H1 (cell line): ENCODE data around the gene POMT2. TPM values are rescaled to one million over a fixed set of nuclear protein-coding genes. Genes with fewer than 3 reads are reported as not detected.

Experiments used
- CTCF ChIA-PET: fragments of 300-600 bp; sonication (Branson Sonifier 250); formaldehyde crosslinking; loops from one replicate; lab custom pipeline; 2021; ENCODE audit not compliant: partially characterized antibody; lab: Charles Lee
- POLR2A ChIA-PET: fragments of 300-600 bp; sonication (Branson Sonifier 250); formaldehyde crosslinking; loops from one replicate; lab custom pipeline; 2021; ENCODE audit warnings: inconsistent platforms; ENCODE audit not compliant: partially characterized antibody; lab: Charles Lee
- DNase-seq, 2 experiments: peaks; one replicate each; pipeline versions ENCODE4 v3.0.0 to v3.0.0-alpha.2; 2010 to 2022; ENCODE audit warnings: low spot score in 2 of 2, low read depth in 1 of 2, mixed read lengths in 1 of 2
- FAIRE-seq: peaks from 2 replicates; lab custom pipeline; 2011; peaks lifted over from hg19 to GRCh38; lab: Jason Lieb, UNC
- H2AFZ ChIP-seq: 2 replicates; pipeline ENCODE4 v1.8.1; 2012; ENCODE audit warnings: low read length, inconsistent platforms
- H2AK5ac ChIP-seq: 2 replicates; pipeline ENCODE4 v1.6.1; 2013; ENCODE audit warnings: low read depth, low read length
- H2BK120ac ChIP-seq: replicated peaks from 2 replicates; pipeline ENCODE3; 2013; ENCODE audit warnings: low read depth, low read length, inconsistent platforms
- H2BK12ac ChIP-seq: 2 replicates; pipeline ENCODE4 v1.6.1; 2013; ENCODE audit warnings: low read depth, low read length
- H2BK15ac ChIP-seq: 2 replicates; pipeline ENCODE4 v1.6.1; 2013; ENCODE audit warnings: low read length
- H2BK20ac ChIP-seq: 2 replicates; pipeline ENCODE4 v1.6.1; 2013; ENCODE audit warnings: low read length
- H2BK5ac ChIP-seq: 2 replicates; pipeline ENCODE4 v1.6.1; 2013; ENCODE audit warnings: low read depth, low read length
- H3K14ac ChIP-seq: 2 replicates; pipeline ENCODE4 v1.6.1; 2013; ENCODE audit warnings: inconsistent platforms; ENCODE audit not compliant: insufficient read length
- H3K18ac ChIP-seq: 2 replicates; pipeline ENCODE4 v1.6.1; 2013; ENCODE audit warnings: low read length; ENCODE audit errors: extremely low read depth
- H3K23ac ChIP-seq: 2 replicates; pipeline ENCODE4 v1.6.1; 2013; ENCODE audit warnings: inconsistent platforms; ENCODE audit not compliant: insufficient read length
- H3K23me2 ChIP-seq: 2 replicates; pipeline ENCODE4 v1.6.1; 2013; ENCODE audit warnings: low read depth, low read length
- H3K27ac ChIP-seq: 2 replicates; pipeline ENCODE4 v1.6.1; 2011; ENCODE audit warnings: low read depth, low read length, inconsistent platforms
- H3K27me3 ChIP-seq, 4 experiments: replicated peaks in 1 of 4; 1 replicate in 1 of 4; 2 replicates in 3 of 4; pipeline versions ENCODE4 v1.6.1 to v1.8.1; 2011 to 2013; ENCODE audit warnings: low read length in 3 of 4, mild to moderate bottlenecking in 3 of 4, inconsistent platforms in 2 of 4, mixed read lengths in 2 of 4, moderate library complexity in 1 of 4; ENCODE audit not compliant: control insufficient read depth in 3 of 4, insufficient read depth in 3 of 4; ENCODE audit errors: extremely low read depth in 1 of 4
- H3K36me3 ChIP-seq, 4 experiments: 2 replicates each; pipeline versions ENCODE4 v1.6.1 to v1.8.1; 2011 to 2013; ENCODE audit warnings: mild to moderate bottlenecking in 4 of 4, low read length in 3 of 4, moderate library complexity in 2 of 4, control low read depth in 1 of 4, inconsistent platforms in 1 of 4; ENCODE audit not compliant: insufficient read depth in 4 of 4, control insufficient read depth in 2 of 4
- H3K4ac ChIP-seq: replicated peaks from 2 replicates; pipeline ENCODE3; 2013; ENCODE audit warnings: low read length, low read depth, mixed read lengths, inconsistent platforms; ENCODE audit not compliant: insufficient read length
- H3K4me1 ChIP-seq, 4 experiments: replicated peaks in 1 of 4; 1 replicate in 1 of 4; 2 replicates in 3 of 4; pipeline versions ENCODE4 v1.6.1 to v1.8.1; 2011 to 2013; ENCODE audit warnings: low read length in 3 of 4, inconsistent platforms in 2 of 4, mixed read lengths in 1 of 4; ENCODE audit not compliant: insufficient read depth in 4 of 4, control insufficient read depth in 3 of 4
- H3K4me2 ChIP-seq, 2 experiments: 2 replicates each; pipeline versions ENCODE4 v1.6.1 to v1.8.1; 2011 to 2013; ENCODE audit warnings: low read depth in 2 of 2, low read length in 2 of 2, control low read depth in 1 of 2, inconsistent platforms in 1 of 2, mild to moderate bottlenecking in 1 of 2; ENCODE audit not compliant: insufficient read depth in 1 of 2
- H3K4me3 ChIP-seq, 4 experiments: fragments of 200-600, 300-600 bp in 1 of 4; sonication (generic), shearing (Covaris generic), sonication (Bioruptor Twin) in 1 of 4; 2 replicates each; pipeline versions ENCODE4 v1.5.1 to v1.8.1; 2011 to 2016; ENCODE audit warnings: low read length in 4 of 4, low read depth in 3 of 4, control low read depth in 2 of 4, inconsistent platforms in 2 of 4, mild to moderate bottlenecking in 2 of 4, mixed read lengths in 1 of 4, moderate library complexity in 1 of 4; ENCODE audit not compliant: insufficient read depth in 2 of 4; ENCODE audit errors: extremely low read depth in 1 of 4
- H3K56ac ChIP-seq: replicated peaks from 2 replicates; pipeline ENCODE3; 2013; ENCODE audit warnings: low read depth, mild to moderate bottlenecking, mixed read lengths, low read length, inconsistent platforms; ENCODE audit not compliant: insufficient read length
- H3K79me1 ChIP-seq: 2 replicates; pipeline ENCODE4 v1.6.1; 2013; ENCODE audit warnings: low read depth, low read length, control low read depth
- H3K79me2 ChIP-seq, 2 experiments: 2 replicates each; pipeline versions ENCODE4 v1.6.1 to v1.8.1; 2012 to 2013; ENCODE audit warnings: low read length in 2 of 2, mild to moderate bottlenecking in 2 of 2, inconsistent platforms in 1 of 2; ENCODE audit not compliant: insufficient read depth in 2 of 2, control insufficient read depth in 1 of 2
- H3K9ac ChIP-seq, 4 experiments: replicated peaks in 1 of 4; 1 replicate in 1 of 4; 2 replicates in 3 of 4; pipeline versions ENCODE4 v1.6.1 to v1.8.1; 2011 to 2013; ENCODE audit warnings: low read depth in 3 of 4, low read length in 3 of 4, control low read depth in 2 of 4, mild to moderate bottlenecking in 2 of 4, moderate library complexity in 2 of 4, inconsistent platforms in 1 of 4; ENCODE audit errors: extremely low read depth in 1 of 4
- H3K9me3 ChIP-seq, 2 experiments: 2 replicates each; pipeline versions ENCODE4 v1.6.1 to v1.8.1; 2012 to 2013; ENCODE audit warnings: mild to moderate bottlenecking in 2 of 2, moderate library complexity in 2 of 2, control low read depth in 1 of 2, inconsistent platforms in 1 of 2, low read depth in 1 of 2, low read length in 1 of 2, mixed read lengths in 1 of 2; ENCODE audit not compliant: insufficient read depth in 2 of 2
- H4K20me1 ChIP-seq, 2 experiments: replicated peaks in 1 of 2; 2 replicates each; pipeline versions ENCODE3 to v1.8.1; 2011 to 2013; ENCODE audit warnings: inconsistent platforms in 2 of 2, low read length in 2 of 2, mild to moderate bottlenecking in 1 of 2; ENCODE audit not compliant: insufficient read depth in 2 of 2, control insufficient read depth in 1 of 2
- H4K5ac ChIP-seq: 2 replicates; pipeline ENCODE4 v1.6.1; 2013; ENCODE audit warnings: low read length, low read depth, mixed read lengths, inconsistent platforms; ENCODE audit not compliant: insufficient read length
- H4K8ac ChIP-seq: 2 replicates; pipeline ENCODE4 v1.8.0; 2013; ENCODE audit warnings: mild to moderate bottlenecking, moderate library complexity, low read length, inconsistent platforms; ENCODE audit not compliant: insufficient read depth; ENCODE audit errors: extremely low read depth
- H4K91ac ChIP-seq: replicated peaks from 2 replicates; pipeline ENCODE3; 2013; ENCODE audit warnings: low read length, mixed read lengths, inconsistent platforms; ENCODE audit not compliant: insufficient read length
- CHD2 ChIP-seq: IDR thresholded peaks from 2 replicates; pipeline ENCODE4 v1.6.1; 2012; ENCODE audit warnings: low read length, improper control_type of control experiment
- CREB1 ChIP-seq: IDR thresholded peaks from 2 replicates; pipeline ENCODE4 v1.6.1; 2012; ENCODE audit warnings: inconsistent platforms
- GTF2F1 ChIP-seq: IDR thresholded peaks from 2 replicates; pipeline ENCODE4 v1.6.1; 2012; ENCODE audit warnings: low read depth, low read length, improper control_type of control experiment, borderline replicate concordance
- NANOG ChIP-seq: IDR thresholded peaks from 2 replicates; pipeline ENCODE4 v1.6.1; 2011; ENCODE audit warnings: low read length, low read depth, mild to moderate bottlenecking, inconsistent platforms; ENCODE audit not compliant: insufficient read depth, poor library complexity, severe bottlenecking
- NRF1 ChIP-seq: IDR thresholded peaks from 2 replicates; pipeline ENCODE4 v1.6.1; 2011; ENCODE audit warnings: mild to moderate bottlenecking, low read depth, low read length, improper control_type of control experiment
- PHF8 ChIP-seq: fragments of 200-600 bp; sonication (generic); conservative IDR thresholded peaks from 2 replicates; pipeline ENCODE4 v1.7.1; 2012; ENCODE audit warnings: low read depth, mild to moderate bottlenecking, inconsistent platforms, low read length, moderate library complexity
- POLR2AphosphoS5 ChIP-seq: IDR thresholded peaks from 2 replicates; pipeline ENCODE4 v1.6.1; 2011; ENCODE audit warnings: low read depth, low read length
- RNF2 ChIP-seq: fragments of 200-900, 300-1000 bp; sonication (generic); IDR thresholded peaks from 2 replicates; pipeline ENCODE4 v1.7.1; 2016; ENCODE audit warnings: borderline replicate concordance, low read depth, mild to moderate bottlenecking, antibody characterized with exemption, low read length; ENCODE audit not compliant: poor library complexity, severe bottlenecking; ENCODE audit errors: missing control alignments
- RXRA ChIP-seq: IDR thresholded peaks from 2 replicates; pipeline ENCODE4 v1.6.1; 2011; ENCODE audit warnings: low read depth, mild to moderate bottlenecking, low read length, moderate library complexity; ENCODE audit not compliant: insufficient read depth
- SIX5 ChIP-seq: IDR thresholded peaks from 2 replicates; pipeline ENCODE4 v1.6.1; 2011; ENCODE audit warnings: mild to moderate bottlenecking, low read depth, low read length
- SRF ChIP-seq: IDR thresholded peaks from 2 replicates; pipeline ENCODE4 v1.6.1; 2011; ENCODE audit warnings: mild to moderate bottlenecking, low read depth, low read length, moderate library complexity
- TEAD4 ChIP-seq: IDR thresholded peaks from 2 replicates; pipeline ENCODE4 v1.6.1; 2012; ENCODE audit warnings: low read depth, low read length, inconsistent platforms, mixed read lengths
- WGBS, 2 experiments: shearing (Covaris generic) in 1 of 2; methylation state at CpG; one replicate each; pipeline versions ENCODE4 v1.1.6 to v1.1.7; 2013 to 2015; ENCODE audit warnings: low lambda C conversion rate in 2 of 2, mixed read lengths in 2 of 2, inconsistent platforms in 1 of 2, low coverage in 1 of 2, missing lambda C conversion rate in 1 of 2; ENCODE audit not compliant: insufficient replicate concordance in 2 of 2, insufficient coverage in 1 of 2, insufficient read length in 1 of 2; ENCODE audit errors: extremely low coverage in 1 of 2, missing lambda C conversion rate in 1 of 2; 5-methylcytosine and 5-hydroxymethylcytosine counted together
- polyA plus RNA-seq, 7 experiments: library from polyadenylated mRNA; depleted of rRNA in 3 of 7; stranded (reverse) in 5 of 7; unstranded in 2 of 7; fragments of >200 nt in 5 of 7; fragments of 200-250 nt in 2 of 7; gene quantifications; 1 replicate in 5 of 7; 2 replicates in 1 of 7; 4 replicates in 1 of 7; pipeline versions ENCODE4 v1.2.1 to v1.2.3, GENCODE V29; 2011 to 2013; ENCODE audit warnings: missing spikeins in 2 of 7, mixed read lengths in 2 of 7
- total RNA-seq: library from RNA; stranded (reverse); fragmentation: NEBNext Ultra II Directional; extraction: Animal tissue kit (Norgen Biotek cat#: 25700); gene quantifications from 2 replicates; pipeline ENCODE4 v1.2.1, GENCODE V29; 2021
- TF ChIP-seq, protein P1 (sequence below): IDR thresholded peaks from 2 replicates; pipeline ENCODE4 v1.6.1; 2012; ENCODE audit warnings: low read length, inconsistent platforms

Gene POMT2
- total and polyA plus RNA-seq, 2 of the 8 experiments (the other 6 are each of a cell fraction or from before 2014, with no cell fraction given): 20.8 to 44.9 TPM

GRCh38 chr14:77310026-77310425 lies 10.7 kb downstream of the POMT2 start:
- DNase-seq: no peak
- H3K56ac ChIP-seq: no peak overlapping the region
- no peak overlapping the region for H2BK5ac ChIP-seq
- H3K18ac ChIP-seq: no peak overlapping the region
- no peak overlapping the region for H2BK20ac ChIP-seq
- no peak for FAIRE-seq
- ChIA-PET POLR2A (interaction anchor here (1.0 kb wide), 1 partner anchor 49 kb away, joined by 3 read pairs; no protein-coding TSS in a partner anchor), CTCF (interaction anchor here (0.8 to 8.6 kb wide), 5 partner anchors 9 to 167 kb away, joined by 3 to 353 read pairs (median 4); no protein-coding TSS in a partner anchor)
- H3K23ac ChIP-seq: no peak overlapping the region
- 88% methylated on average over 4 of the region's 4 CpGs; no CpG with 5 or more reads in 1 of the 2 experiments for whole genome bisulfite sequencing, 2 experiments
- H3K79me2 ChIP-seq: peaks cover 0 to 19% of the 10 kb centered on the region in 2 experiments; a peak in 1 of 4 replicates
- no peak overlapping the region for H3K14ac ChIP-seq
- peaks cover 7 to 20% (median 15%) of the 10 kb centered on the region in 4 experiments; a peak in 6 of 7 replicates for H3K4me1 ChIP-seq
- H4K5ac ChIP-seq: no peak overlapping the region
- H3K4me2 ChIP-seq: no peak overlapping the region
- H4K20me1 ChIP-seq: no peaks in the 10 kb centered on the region
- H3K4ac ChIP-seq: no peak overlapping the region
- H2AFZ ChIP-seq: no peak overlapping the region
- H3K27me3 ChIP-seq: no peaks in the 10 kb centered on the region
- no peak overlapping the region for H2BK120ac ChIP-seq
- peaks cover 6% of the 10 kb centered on the region for H3K79me1 ChIP-seq
- no peak overlapping the region for H3K9ac ChIP-seq
- no peak overlapping the region for H2BK15ac ChIP-seq
- H4K8ac ChIP-seq: no peak overlapping the region
- H3K4me3 ChIP-seq: no peak overlapping the region
- H3K36me3 ChIP-seq: no peaks in the 10 kb centered on the region; a peak in 1 of 8 replicates
- no peak overlapping the region for H4K91ac ChIP-seq
- H3K23me2 ChIP-seq: no peaks in the 10 kb centered on the region
- no peak overlapping the region for H2BK12ac ChIP-seq
- no peak overlapping the region for H3K27ac ChIP-seq
- H2AK5ac ChIP-seq: no peak overlapping the region
- no peaks in the 10 kb centered on the region for H3K9me3 ChIP-seq
- TF ChIP-seq TEAD4 (no peak), SIX5 (no peak), PHF8 (no peak), NRF1 (no peak), SRF (no peak), CHD2 (no peak), RNF2 (no peak), RXRA (no peak), NANOG (no peak), POLR2AphosphoS5 (no peak), CREB1 (no peak), GTF2F1 (no peak)
- TF ChIP-seq, protein P1, sequence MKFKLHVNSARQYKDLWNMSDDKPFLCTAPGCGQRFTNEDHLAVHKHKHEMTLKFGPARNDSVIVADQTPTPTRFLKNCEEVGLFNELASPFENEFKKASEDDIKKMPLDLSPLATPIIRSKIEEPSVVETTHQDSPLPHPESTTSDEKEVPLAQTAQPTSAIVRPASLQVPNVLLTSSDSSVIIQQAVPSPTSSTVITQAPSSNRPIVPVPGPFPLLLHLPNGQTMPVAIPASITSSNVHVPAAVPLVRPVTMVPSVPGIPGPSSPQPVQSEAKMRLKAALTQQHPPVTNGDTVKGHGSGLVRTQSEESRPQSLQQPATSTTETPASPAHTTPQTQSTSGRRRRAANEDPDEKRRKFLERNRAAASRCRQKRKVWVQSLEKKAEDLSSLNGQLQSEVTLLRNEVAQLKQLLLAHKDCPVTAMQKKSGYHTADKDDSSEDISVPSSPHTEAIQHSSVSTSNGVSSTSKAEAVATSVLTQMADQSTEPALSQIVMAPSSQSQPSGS: no peak
